Liver (tissue), 2 donors: ENCODE measurements around the gene EFCAB12.

Source experiments
- TF ChIP-seq, protein P1 (sequence below): fragments of 150-350 bp; IDR thresholded peaks from 2 replicates; pipeline ENCODE4 v1.5.1; 2017; ENCODE audit warnings: improper control_type of control experiment, low read depth, low read length; ENCODE audit not compliant: missing input control
- TF ChIP-seq, protein P2 (sequence below): IDR thresholded peaks from 2 replicates; pipeline ENCODE4 v1.6.1; 2016; ENCODE audit warnings: antibody characterized with exemption
- donor health status: healthy.

DNA sequence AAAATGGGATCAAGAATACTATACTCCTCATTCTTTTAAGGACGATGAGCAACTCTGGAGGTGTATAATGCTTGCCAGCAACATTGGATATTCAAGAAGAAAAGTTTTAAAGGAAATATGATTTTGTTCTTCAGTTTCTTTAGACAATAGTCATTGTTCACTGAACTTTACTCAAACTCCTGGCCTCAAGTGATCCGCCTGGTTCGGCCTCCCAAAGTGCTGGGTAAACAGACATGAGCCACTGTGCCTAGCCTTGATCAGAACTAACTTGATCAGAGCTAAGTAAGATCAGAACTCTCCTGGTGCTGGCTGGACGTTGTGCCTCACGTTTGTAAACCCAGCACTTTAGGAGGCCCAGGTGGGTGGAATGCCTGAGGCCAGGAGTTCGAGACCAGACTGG lies 12.6 kb downstream of the EFCAB12 start:
- TF ChIP-seq, protein P1, sequence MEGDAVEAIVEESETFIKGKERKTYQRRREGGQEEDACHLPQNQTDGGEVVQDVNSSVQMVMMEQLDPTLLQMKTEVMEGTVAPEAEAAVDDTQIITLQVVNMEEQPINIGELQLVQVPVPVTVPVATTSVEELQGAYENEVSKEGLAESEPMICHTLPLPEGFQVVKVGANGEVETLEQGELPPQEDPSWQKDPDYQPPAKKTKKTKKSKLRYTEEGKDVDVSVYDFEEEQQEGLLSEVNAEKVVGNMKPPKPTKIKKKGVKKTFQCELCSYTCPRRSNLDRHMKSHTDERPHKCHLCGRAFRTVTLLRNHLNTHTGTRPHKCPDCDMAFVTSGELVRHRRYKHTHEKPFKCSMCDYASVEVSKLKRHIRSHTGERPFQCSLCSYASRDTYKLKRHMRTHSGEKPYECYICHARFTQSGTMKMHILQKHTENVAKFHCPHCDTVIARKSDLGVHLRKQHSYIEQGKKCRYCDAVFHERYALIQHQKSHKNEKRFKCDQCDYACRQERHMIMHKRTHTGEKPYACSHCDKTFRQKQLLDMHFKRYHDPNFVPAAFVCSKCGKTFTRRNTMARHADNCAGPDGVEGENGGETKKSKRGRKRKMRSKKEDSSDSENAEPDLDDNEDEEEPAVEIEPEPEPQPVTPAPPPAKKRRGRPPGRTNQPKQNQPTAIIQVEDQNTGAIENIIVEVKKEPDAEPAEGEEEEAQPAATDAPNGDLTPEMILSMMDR = no peak
- TF ChIP-seq, protein P2, sequence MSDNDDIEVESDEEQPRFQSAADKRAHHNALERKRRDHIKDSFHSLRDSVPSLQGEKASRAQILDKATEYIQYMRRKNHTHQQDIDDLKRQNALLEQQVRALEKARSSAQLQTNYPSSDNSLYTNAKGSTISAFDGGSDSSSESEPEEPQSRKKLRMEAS = no peak
